ENCODE measurements around the gene PAM.
A peak's percentile ranks its signal among the peaks of the same experiment; 100 is the strongest.
"Not testable (repeated sequence)": the region's sequence is repeated elsewhere in the genome, so short reads cannot be mapped to it uniquely, and the experiment has no call there.

The PAM gene

DNA sequence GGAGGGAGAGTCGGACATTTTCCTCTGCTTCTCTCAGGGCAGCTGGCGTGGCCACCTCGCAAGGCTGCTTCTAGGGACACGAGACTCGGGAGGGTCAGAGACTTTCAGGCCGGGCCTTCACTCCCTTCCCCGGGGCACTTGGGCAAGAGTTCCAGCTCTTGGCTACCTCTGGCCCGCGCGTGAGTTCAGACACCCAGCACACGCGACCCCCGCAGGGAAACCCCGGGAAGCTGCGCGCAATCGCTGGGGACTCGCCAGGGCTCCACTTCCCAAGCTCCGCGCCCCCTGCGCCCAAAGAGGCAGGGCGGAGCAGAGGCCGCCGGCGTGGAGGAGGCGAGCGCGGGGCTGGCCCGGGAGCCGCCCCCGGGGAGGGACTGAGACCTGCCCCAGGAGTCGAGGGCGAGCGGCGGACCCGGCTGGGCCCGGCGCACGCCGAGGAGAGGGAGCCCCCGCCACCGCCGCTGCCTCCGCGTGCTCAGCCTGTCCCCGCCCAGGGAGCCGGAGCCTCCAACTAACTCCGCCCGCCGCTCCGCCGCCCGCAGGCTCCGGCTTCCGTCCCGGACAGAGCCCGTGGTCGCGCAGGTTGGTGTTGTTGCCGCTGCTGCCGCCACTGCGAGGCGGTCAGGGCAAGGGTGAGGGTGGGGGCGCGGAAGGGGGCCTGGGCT, at the start of gene PAM:
PAM (plus strand) TSS at position 539 of the 665 bp plus-strand sequence. CDS start 110,891 bp downstream, outside the sequence.
- peak; percentile 62 for DNase-seq

DNA sequence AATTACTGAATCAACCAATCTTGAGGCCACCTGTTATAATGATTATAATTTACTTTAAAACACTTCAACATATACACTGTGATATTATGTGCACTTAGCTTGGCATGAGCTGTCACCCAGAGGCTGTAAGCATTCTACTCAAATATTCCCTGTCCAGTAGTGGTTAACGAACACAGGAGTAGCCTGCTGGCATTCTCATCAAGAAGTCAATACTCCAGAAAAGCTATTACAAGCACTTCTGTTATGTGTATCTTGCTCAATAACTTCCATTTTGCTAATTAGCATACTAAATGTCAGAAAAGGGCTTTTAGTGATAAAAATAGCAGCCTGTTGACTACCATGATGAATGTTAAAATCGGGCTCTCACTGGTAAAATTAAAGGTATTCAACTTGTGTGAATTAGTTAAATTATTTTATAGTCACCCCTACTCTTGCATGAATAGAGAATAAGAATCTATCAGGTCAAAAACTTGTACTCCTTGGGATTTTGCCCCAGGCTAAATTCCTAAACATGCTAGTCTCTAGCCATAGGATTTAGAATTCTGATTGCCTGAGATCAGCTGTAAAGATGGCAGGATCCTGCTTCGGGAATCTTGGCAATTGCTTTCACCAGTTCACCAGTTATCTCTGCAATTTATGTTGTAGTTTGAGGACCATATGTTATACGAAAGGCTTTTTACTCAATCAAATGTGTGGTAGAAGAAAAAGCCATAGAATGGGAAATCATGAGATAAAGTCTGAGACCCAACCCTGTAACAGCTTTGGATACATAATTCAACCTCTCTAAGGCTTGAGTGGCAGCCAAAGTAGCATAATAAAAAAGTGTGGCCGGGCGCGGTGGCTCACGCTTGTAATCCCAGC, 43.4 kb upstream of the PAM start:
- DNase-seq, result no peak

DNA sequence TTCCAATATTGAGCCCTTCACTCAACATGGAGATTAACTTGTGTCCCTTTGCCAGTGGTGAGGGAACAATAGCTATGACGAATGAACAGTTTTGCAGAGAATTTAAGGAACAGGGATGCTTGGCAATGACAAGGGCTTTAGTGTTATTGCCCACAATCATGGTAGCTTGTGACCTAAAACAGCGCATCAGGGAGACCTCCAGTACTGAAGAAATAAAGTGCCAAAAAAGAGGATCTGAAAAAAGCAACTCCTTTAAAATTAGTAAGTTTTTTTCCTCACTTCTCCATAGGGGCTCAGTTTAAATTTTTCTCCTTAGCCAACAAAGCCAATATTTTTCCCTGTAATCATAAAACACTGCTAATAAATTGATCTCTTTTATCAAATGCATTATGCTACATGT, 41.8 kb upstream of the PAM start:
- DNase-seq, result no peak

DNA sequence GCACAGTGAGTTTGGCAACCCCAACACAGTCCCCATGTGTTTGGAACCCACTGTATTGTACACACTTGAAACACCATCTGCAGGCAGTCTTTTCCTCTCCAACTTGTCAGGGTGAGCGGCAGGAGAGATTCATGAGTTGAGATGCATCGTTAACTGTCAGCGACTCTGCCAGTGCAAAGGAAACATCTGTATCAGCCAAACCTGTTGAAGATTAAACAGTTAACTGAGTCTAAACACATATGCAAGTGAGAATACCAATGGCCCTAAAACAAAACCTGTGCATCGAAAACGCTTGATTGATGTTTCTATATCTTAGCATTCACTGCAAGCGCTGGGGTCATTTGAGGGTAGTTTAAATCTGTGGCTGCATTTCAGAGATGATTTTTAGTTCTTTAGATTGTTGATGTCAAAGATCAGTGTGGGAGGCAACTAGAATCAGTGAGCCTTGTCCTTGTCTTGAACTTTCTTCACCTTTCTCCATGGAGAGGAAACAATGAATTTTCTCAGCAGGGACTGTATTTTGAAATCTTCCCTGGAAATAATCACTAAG, 41.3 kb upstream of the PAM start:
- no peak for DNase-seq

DNA sequence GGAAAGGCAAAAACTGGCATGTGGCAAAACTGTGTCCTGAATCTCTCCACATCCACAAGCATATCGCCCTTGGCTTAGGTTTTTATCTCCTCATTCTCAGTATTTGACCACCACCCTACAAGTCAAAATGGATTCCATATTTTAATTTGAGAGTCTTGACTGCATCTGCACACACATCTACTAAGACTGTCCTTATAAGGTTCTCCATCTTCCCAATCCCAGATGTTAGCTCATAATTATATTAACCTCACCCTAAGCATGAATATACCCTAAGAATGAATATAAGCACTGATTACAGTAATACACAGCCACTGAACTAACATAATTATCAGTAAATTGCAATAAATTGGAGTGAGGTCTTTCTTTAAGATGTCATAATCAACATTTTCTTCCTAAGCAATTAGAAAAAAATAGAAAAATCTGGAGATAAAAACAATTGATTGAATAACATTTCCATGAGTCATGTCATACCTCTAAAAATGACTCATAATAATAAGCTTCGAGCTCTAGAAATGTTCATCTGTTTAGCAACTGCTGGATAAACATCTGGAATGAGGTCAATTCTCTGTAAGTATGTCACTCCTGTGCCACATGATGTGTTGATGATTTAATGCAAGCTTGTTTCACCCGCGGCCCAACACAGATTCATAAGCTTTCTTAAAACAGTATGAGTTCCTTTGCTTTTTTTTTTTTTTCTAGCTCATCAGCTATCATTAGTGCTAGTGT, 39.9 kb upstream of the PAM start:
- DNase-seq, result no peak

DNA sequence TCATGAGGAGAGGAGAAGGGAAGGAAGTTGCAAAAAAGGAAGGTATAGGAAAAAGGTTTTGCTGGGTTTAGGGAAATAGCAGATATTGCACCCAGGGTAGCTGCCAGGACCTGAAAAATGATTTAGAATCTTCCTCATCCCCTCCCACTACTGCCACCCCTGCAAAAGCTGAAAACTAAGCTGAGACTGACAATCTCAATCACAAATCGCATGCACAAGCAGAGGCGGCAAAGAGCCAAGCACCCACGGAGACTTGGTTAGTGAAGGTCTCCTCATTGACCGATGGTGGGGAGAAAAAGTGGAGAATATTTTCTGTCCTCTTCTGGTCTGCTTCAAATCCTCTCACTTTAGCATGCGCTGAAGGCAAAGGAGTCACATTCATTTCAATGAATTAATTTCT, 39.1 kb upstream of the PAM start:
- no peak for DNase-seq

DNA sequence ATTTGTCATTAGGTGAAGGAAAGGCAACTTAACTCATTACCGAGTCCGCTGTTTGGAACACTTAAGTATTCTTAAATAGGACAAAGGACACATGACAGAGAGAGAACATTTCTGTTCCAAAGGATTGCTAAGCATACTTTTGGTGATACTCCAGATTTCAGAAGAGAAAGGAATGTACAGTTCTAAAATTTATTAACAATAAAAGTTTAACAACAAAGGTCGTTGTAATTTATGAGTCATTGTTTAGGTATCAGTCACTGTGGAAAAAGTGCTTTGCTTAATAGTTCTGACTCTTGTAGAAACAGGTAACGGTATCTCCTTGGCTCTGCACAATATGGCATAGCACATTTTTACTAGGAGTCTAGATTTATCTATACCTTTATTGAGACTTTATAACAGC, 36.3 kb upstream of the PAM start:
- no peak for DNase-seq

DNA sequence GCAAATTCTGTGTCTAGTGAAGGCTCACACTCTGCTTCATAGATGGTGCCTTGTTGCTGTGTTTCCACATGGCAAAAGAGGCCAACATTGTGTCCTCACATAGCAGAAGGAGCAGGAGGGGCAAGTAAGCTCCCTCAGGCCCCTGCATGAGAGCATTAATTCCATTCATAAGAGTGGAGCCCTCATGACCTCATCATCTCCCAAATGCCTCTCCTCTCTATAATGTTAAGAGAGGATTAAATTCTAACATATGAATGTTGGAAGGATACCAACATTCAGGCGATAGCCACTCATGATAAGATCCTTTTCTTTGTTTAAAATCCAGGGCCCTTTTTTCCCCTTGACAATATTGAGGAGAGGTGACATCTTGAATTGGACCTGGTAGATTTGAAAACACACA, 35.2 kb upstream of the PAM start:
- DNase-seq, result no peak

- no peak for DNase-seq
These were observed 34.1 kb upstream of the PAM start for GRCh38 chr5:102720969-102721368.

- DNase-seq, result no peak
These were observed 32.2 kb upstream of the PAM start for GRCh38 chr5:102722931-102723330.

DNA sequence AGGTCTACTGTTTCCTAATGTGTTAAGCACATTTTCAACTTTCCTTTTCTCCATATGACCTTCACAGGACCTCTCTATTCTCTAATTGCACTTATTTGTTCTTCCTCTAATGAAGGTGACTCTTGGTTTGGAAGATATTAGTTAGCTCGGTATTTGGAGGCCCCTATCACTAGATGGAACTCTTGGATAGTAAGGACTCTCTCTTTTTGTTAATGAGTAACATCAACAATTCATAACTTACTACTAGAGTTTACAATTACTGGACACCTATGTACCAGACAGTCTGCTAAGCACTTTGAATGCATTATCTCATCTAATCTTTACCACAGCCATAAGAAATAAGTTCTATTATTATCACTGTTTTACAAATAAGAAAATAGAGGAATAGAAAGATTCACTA, 23.4 kb upstream of the PAM start:
- DNase-seq, result no peak

- DNase-seq, result no peak
These were observed 21.6 kb upstream of the PAM start for GRCh38 chr5:102733534-102733933.

DNA sequence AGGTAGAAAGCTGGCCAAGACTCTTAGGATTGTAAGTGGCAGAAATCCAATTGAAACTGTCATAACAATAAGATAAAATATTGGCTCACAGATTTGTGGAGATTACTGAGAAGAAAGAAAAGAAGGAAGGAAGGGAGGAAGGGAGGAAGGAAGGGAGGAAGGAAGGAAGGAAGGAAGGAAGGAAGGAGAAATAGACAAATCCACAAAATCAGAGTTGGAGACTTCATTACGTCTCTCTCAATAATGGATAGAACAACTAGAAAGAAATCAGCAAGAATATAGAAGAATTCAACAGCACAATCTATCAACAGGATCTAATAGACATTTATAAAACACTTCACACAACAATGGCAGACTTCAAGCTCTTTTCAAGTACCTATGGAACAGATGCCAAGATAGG, 17.9 kb upstream of the PAM start:
- DNase-seq, result no peak

- no peak for DNase-seq
These were observed 17.2 kb upstream of the PAM start for GRCh38 chr5:102737805-102738469.

DNA sequence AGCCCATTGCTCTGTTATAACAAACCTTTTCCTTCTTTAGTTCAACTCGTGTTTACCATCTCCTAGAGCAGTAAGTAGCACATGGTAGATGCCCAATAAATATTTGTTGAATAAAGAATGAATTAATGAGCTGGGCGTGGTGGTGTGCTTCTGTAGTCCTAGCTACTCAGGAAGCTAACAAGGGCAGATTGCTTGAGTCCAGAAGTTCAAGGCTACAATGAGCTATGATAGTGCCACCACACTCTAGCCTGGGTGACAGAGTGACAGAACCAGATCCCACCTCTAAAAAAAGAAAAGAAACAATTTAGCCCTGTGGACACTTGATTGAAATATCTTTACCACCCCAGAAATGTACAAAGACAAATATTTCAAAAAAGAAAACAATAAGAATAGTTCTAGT, 14.6 kb upstream of the PAM start:
- DNase-seq, result no peak

- DNase-seq, result no peak
These were observed 12.9 kb upstream of the PAM start for GRCh38 chr5:102742215-102742614.

- no peak for DNase-seq
These were observed 11.2 kb upstream of the PAM start for GRCh38 chr5:102743900-102744299.

DNA sequence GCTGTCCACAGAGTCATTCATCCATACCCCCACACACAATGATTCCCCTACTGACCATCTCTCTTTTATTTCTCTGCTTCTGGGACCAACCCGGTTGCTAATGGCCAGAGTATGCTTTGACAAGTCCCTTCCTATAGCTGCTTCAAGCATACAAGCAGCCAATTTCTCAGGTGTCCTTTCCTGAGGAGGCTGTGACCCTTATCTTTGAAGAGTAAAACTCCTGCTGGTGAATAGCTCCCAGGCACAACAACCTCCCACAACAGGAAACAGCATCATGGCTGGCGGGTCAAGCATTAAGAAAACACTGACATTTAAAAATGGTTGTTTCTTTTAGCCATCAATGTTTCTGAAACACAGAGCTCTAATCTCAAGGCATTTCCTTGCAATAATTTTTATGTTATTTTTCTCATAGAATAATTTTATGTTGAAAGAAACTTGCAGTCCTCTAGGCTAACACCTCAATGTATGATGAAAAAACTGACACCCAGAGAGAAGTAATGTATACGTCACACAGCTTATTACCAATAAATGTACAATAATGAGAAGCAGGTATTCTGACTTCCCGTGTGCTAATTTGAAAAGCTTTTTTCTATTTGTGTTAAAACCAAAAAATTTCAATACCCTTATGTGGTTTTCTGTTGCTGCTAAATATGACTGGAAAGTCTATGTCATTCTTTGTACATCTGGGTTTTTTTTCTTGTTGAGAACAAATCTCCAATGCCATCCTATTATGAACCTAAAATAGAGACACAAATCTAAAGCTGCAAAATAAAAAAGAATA, 7.5 kb upstream of the PAM start:
- DNase-seq, result no peak

GRCh38 chr5:102749416-102750030, 5.6 kb upstream of the PAM start:
- no peak for DNase-seq

DNA sequence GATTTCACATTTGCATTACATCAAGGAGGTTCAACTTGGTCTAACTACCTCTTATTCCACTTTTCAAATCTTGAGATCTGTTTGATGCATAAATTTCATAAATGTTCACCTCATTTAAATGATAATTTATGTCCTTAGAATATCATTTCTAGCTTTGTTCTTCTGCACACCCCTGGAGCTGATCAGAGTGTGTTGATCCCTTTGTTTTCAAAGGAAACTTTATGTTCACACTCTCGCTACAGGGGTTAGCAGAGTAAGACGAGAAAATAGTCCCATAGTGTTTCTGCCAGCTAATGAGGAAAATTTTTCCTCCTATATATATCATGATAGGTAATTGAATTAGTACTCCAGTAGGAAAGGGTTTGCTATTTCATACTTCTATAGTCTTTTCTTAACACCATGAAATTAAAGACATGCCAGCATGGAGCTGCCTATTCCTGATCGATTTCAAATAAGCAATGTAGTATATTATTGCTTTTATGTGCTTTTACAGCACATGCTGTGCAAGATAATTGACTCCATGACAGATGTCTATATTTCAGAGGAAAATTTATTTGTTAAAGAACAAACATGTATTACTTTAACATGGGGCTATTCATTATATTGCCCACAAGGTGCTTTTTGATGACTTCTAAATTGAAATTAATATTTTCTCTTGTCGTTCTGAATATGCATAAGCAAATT, 4.8 kb upstream of the PAM start:
- no peak for DNase-seq

GRCh38 chr5:102751903-102752376, 3.2 kb upstream of the PAM start:
- not testable (repeated sequence) for DNase-seq

Data from activated gamma-delta T cell treated with Interleukin-2 at 50 U/mL for 16 hours (primary cell).